VCaP (cell line): ENCODE results near the gene LYRM2.

Experiments
- H3K27ac ChIP-seq: fragments of 450-650 bp; 2 replicates; pipeline ENCODE4 v1.5.1; 2017
- CTCF ChIP-seq: fragments of 450-650 bp; conservative IDR thresholded peaks from 2 replicates; pipeline ENCODE4 v1.5.1; 2017; ENCODE audit warnings: mild to moderate bottlenecking, moderate library complexity

The LYRM2 gene

GRCh38 chr6:89582669-89583325 is 55.8 kb downstream of the LYRM2 start:
- TF ChIP-seq CTCF: no peak
- H3K27ac ChIP-seq: no peak overlapping the region

GRCh38 chr6:89581689-89582088 is 56.9 kb downstream of the LYRM2 start:
- TF ChIP-seq CTCF: no peak
- no peak overlapping the region for H3K27ac ChIP-seq

- no peak overlapping the region for H3K27ac ChIP-seq
These were observed 57.4 kb downstream of the LYRM2 start for GRCh38 chr6:89580997-89581666.

GRCh38 chr6:89575562-89575960 is 63.0 kb downstream of the LYRM2 start:
- TF ChIP-seq CTCF: no peak
- H3K27ac ChIP-seq: no peak overlapping the region

More at GRCh38 chr6:89580997-89581666, 57.4 kb downstream of the LYRM2 start:
- TF ChIP-seq CTCF: no peak

GRCh38 chr6:89574910-89575561 is 63.5 kb downstream of the LYRM2 start:
- no peak for TF ChIP-seq CTCF
- no peak overlapping the region for H3K27ac ChIP-seq

- H3K27ac ChIP-seq: no peak overlapping the region
- no peak for TF ChIP-seq CTCF
These were observed 70.7 kb downstream of the LYRM2 start for GRCh38 chr6:89567630-89568390.
